Endothelial cell of umbilical vein (primary cell): ENCODE results near the gene SYNE1. TPM values are rescaled to one million over a fixed set of nuclear protein-coding genes. Genes with fewer than 3 reads are reported as not detected.

Experiments
- BruUV-seq: library from RNA; stranded (reverse); fragments of 400-500 nt; replicated peaks from 2 replicates; lab custom pipeline; 2021; lab: Mats Ljungman, UMichigan
- CTCF ChIA-PET: fragments of 300-600, 350-600 bp; sonication (Branson Sonifier 250); formaldehyde crosslinking; loops from one replicate; lab custom pipeline; 2021; ENCODE audit warnings: antibody characterized with exemption, inconsistent platforms; lab: Charles Lee
- POLR2A ChIA-PET: fragments of 300-600, 350-600 bp; sonication (Branson Sonifier 250); formaldehyde crosslinking; loops from one replicate; lab custom pipeline; 2021; ENCODE audit warnings: antibody characterized with exemption, inconsistent platforms; lab: Charles Lee
- DNase-seq: peaks from one replicate; pipeline ENCODE4 v3.0.0-alpha.2; 2011; ENCODE audit warnings: low read depth, low spot score
- FAIRE-seq: peaks from 2 replicates; lab custom pipeline; 2011; peaks lifted over from hg19 to GRCh38; lab: Jason Lieb, UNC
- H2AFZ ChIP-seq: 2 replicates; pipeline ENCODE4 v1.6.0; 2012; ENCODE audit warnings: low read depth, low read length, control low read depth, inconsistent platforms
- H3K27ac ChIP-seq: 2 replicates; pipeline ENCODE4 v1.5.1; 2011; ENCODE audit warnings: low read depth, mild to moderate bottlenecking, control low read depth, low read length, moderate library complexity; ENCODE audit not compliant: insufficient read depth
- H3K27me3 ChIP-seq, 2 experiments: 2 replicates each; pipeline versions ENCODE4 v1.6.0 to v1.6.1; 2011; ENCODE audit warnings: low read length in 2 of 2, mixed read lengths in 1 of 2; ENCODE audit not compliant: control insufficient read depth in 2 of 2, insufficient read depth in 2 of 2
- H3K36me3 ChIP-seq, 2 experiments: 2 replicates in 1 of 2; 3 replicates in 1 of 2; pipeline ENCODE4 v1.5.1; 2011; ENCODE audit warnings: low read length in 2 of 2, mild to moderate bottlenecking in 1 of 2, moderate library complexity in 1 of 2; ENCODE audit not compliant: control insufficient read depth in 2 of 2, insufficient read depth in 2 of 2; ENCODE audit errors: extremely low read depth in 1 of 2
- H3K4me1 ChIP-seq: 3 replicates; pipeline ENCODE4 v1.5.1; 2011; ENCODE audit warnings: mild to moderate bottlenecking, low read length; ENCODE audit not compliant: control insufficient read depth, insufficient read depth; ENCODE audit errors: extremely low read depth
- H3K4me2 ChIP-seq: 2 replicates; pipeline ENCODE4 v1.6.1; 2011; ENCODE audit warnings: low read length, control low read depth, mixed read lengths; ENCODE audit not compliant: insufficient read depth
- H3K4me3 ChIP-seq, 3 experiments: fragments of 200-600 bp in 1 of 3; sonication (generic), shearing (Covaris generic) in 1 of 3; replicated peaks in 1 of 3; 2 replicates each; pipeline ENCODE4 v1.5.1; 2011 to 2016; ENCODE audit warnings: control low read depth in 3 of 3, low read length in 3 of 3, mild to moderate bottlenecking in 2 of 3, inconsistent platforms in 1 of 3, low read depth in 1 of 3, moderate library complexity in 1 of 3; ENCODE audit not compliant: insufficient read depth in 1 of 3
- H3K79me2 ChIP-seq: 2 replicates; pipeline ENCODE4 v1.6.0; 2012; ENCODE audit warnings: low read length, inconsistent platforms; ENCODE audit not compliant: control insufficient read depth, insufficient read depth
- H3K9ac ChIP-seq: replicated peaks from 2 replicates; pipeline ENCODE3; 2011; ENCODE audit warnings: low read length, control low read depth; ENCODE audit not compliant: insufficient read depth; ENCODE audit errors: extremely low read depth
- H3K9me1 ChIP-seq: replicated peaks from 3 replicates; pipeline ENCODE4 v1.6.0; 2011; ENCODE audit warnings: mild to moderate bottlenecking, low read length; ENCODE audit not compliant: control insufficient read depth, insufficient read depth; ENCODE audit errors: extremely low read depth
- H3K9me3 ChIP-seq: replicated peaks from 2 replicates; pipeline ENCODE4 v1.5.1; 2012; ENCODE audit warnings: low read length, inconsistent platforms; ENCODE audit not compliant: control insufficient read depth, insufficient read depth
- H4K20me1 ChIP-seq: replicated peaks from 2 replicates; pipeline ENCODE3; 2011; ENCODE audit warnings: mild to moderate bottlenecking, low read length; ENCODE audit not compliant: control insufficient read depth, insufficient read depth; ENCODE audit errors: extremely low read depth
- EZH2 ChIP-seq: IDR thresholded peaks from 2 replicates; pipeline ENCODE4 v1.6.1; 2012; ENCODE audit warnings: borderline replicate concordance, low read depth, mild to moderate bottlenecking, moderate library complexity, low read length, inconsistent platforms; ENCODE audit not compliant: severe bottlenecking
- FOS ChIP-seq: IDR thresholded peaks from 2 replicates; pipeline ENCODE4 v1.6.1; 2011; ENCODE audit warnings: mild to moderate bottlenecking, low read length, moderate library complexity, borderline replicate concordance; ENCODE audit not compliant: insufficient read depth
- GATA2 ChIP-seq: IDR thresholded peaks from 2 replicates; pipeline ENCODE4 v1.7.0; 2011; ENCODE audit warnings: low read depth, mild to moderate bottlenecking, moderate library complexity, mixed read lengths, low read length; ENCODE audit not compliant: insufficient read length, insufficient read depth
- JUN ChIP-seq: IDR thresholded peaks from 2 replicates; pipeline ENCODE4 v1.6.1; 2011; ENCODE audit warnings: borderline replicate concordance, low read depth; ENCODE audit not compliant: insufficient read length, insufficient read depth
- MYC ChIP-seq: IDR thresholded peaks from one replicate; pipeline ENCODE4 v1.6.1; 2011; ENCODE audit warnings: mild to moderate bottlenecking, low read depth, low read length
- POLR2A ChIP-seq: IDR thresholded peaks from 2 replicates; pipeline ENCODE4 v1.6.1; 2012; ENCODE audit warnings: low read depth, mild to moderate bottlenecking, control low read depth, low read length
- POLR2AphosphoS5 ChIP-seq: IDR thresholded peaks from 2 replicates; pipeline ENCODE4 v1.6.1; 2012; ENCODE audit warnings: low read depth, mild to moderate bottlenecking, control low read depth, low read length, moderate library complexity; ENCODE audit not compliant: insufficient read depth
- dilution Hi-C: fragments of 300-500 bp; cut with MboI; formaldehyde crosslinking; loops from one replicate; pipeline ENCODE4 v1.15.0; 2019; ENCODE audit warnings: low sequenced_read_pairs; ENCODE audit not compliant: extremely low pct_ligation_motif_present
- intact Hi-C: fragments of 100-400 bp; cut with micrococcal nuclease; formaldehyde crosslinking; loops from one replicate; pipeline ENCODE4 v1.10.0; 2022
- polyA plus RNA-seq, 4 experiments: library from polyadenylated mRNA; depleted of rRNA in 3 of 4; stranded (reverse) in 3 of 4; unstranded in 1 of 4; fragments of >200 nt; gene quantifications; 2 replicates each; pipeline versions ENCODE4 v1.2.1 to v1.2.3, GENCODE V29; 2011 to 2012; ENCODE audit warnings: missing spikeins in 1 of 4
- total RNA-seq: library from RNA; stranded (reverse); gene quantifications from 2 replicates; pipeline ENCODE4 v1.2.3, GENCODE V29; 2021
- TF ChIP-seq, protein P1 (sequence below), 2 donors: IDR thresholded peaks; 1 replicate in 1 of 2; 2 replicates in 1 of 2; pipeline ENCODE4 v1.5.1; 2011; ENCODE audit warnings: low read length in 2 of 2, mild to moderate bottlenecking in 2 of 2, moderate library complexity in 2 of 2, control low read depth in 1 of 2, inconsistent platforms in 1 of 2, low read depth in 1 of 2; ENCODE audit not compliant: insufficient read depth in 1 of 2; ENCODE audit errors: extremely low read depth in 1 of 2
- TF ChIP-seq, protein P2 (sequence below): IDR thresholded peaks from 2 replicates; pipeline ENCODE4 v1.6.1; 2011; ENCODE audit not compliant: insufficient read depth, insufficient read length

Gene SYNE1
- total and polyA plus RNA-seq, 2 donors (not counting 3 experiments of a cell fraction or from before 2014, with no cell fraction given): 26.5 to 52.3 TPM

DNA sequence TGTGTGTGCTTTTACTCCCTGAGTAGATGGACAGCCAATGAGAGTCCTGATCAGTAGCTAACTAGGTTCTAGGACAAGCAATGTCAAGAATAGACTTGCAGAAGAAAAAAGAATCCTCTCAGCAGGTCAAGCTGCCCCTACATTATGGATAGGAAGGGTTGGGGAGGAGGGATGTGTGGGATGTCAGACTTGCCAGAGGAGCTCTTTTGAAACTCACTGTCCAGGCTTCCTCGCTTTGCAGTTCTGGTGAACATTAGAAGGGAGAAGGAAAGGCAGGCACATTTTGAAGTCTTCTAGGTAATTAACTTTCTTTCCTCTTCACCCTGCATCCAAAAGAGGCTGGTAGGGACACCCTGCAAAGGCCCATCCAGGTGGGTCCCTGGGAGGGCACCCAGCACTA is 48.7 kb downstream of the SYNE1 start:
- ChIA-PET POLR2A (no interaction called here), CTCF (interaction anchor here (1.2 kb wide), 1 partner anchor 55 kb away, joined by 3 read pairs; no protein-coding TSS in a partner anchor)
- H3K9ac ChIP-seq: no peak overlapping the region
- H3K9me1 ChIP-seq: no peaks in the 10 kb centered on the region
- BruUV-seq: no TSS peak
- H3K4me1 ChIP-seq: no peaks in the 10 kb centered on the region
- dilution Hi-C loops (no loop called here), intact Hi-C loops (no loop called here)
- H3K27ac ChIP-seq: no peak overlapping the region
- no peaks in the 10 kb centered on the region for H3K9me3 ChIP-seq
- FAIRE-seq (no peak), DNase-seq (no peak)
- TF ChIP-seq POLR2AphosphoS5: no peak
- no peak for TF ChIP-seq JUN
- TF ChIP-seq, protein P1, sequence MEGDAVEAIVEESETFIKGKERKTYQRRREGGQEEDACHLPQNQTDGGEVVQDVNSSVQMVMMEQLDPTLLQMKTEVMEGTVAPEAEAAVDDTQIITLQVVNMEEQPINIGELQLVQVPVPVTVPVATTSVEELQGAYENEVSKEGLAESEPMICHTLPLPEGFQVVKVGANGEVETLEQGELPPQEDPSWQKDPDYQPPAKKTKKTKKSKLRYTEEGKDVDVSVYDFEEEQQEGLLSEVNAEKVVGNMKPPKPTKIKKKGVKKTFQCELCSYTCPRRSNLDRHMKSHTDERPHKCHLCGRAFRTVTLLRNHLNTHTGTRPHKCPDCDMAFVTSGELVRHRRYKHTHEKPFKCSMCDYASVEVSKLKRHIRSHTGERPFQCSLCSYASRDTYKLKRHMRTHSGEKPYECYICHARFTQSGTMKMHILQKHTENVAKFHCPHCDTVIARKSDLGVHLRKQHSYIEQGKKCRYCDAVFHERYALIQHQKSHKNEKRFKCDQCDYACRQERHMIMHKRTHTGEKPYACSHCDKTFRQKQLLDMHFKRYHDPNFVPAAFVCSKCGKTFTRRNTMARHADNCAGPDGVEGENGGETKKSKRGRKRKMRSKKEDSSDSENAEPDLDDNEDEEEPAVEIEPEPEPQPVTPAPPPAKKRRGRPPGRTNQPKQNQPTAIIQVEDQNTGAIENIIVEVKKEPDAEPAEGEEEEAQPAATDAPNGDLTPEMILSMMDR (IDR thresholded peaks at IDR 0.05; ENCODE audit: extremely low read depth in 1 of 2, insufficient read depth in 1 of 2, low read depth in 1 of 2, low read length in 2 of 2): no peak
- TF ChIP-seq EZH2: no peak
- TF ChIP-seq MYC: no peak
- no peak for TF ChIP-seq FOS
- TF ChIP-seq POLR2A: no peak
- TF ChIP-seq GATA2: no peak
- TF ChIP-seq, protein P2, sequence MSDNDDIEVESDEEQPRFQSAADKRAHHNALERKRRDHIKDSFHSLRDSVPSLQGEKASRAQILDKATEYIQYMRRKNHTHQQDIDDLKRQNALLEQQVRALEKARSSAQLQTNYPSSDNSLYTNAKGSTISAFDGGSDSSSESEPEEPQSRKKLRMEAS: no peak
- no peak overlapping the region for H3K4me2 ChIP-seq
- H2AFZ ChIP-seq: no peak overlapping the region
- no peak overlapping the region for H3K4me3 ChIP-seq
- no peaks in the 10 kb centered on the region for H4K20me1 ChIP-seq
- no peaks in the 10 kb centered on the region for H3K79me2 ChIP-seq
- H3K27me3 ChIP-seq: peaks cover 0 to 2% of the 10 kb centered on the region in 2 experiments
- no peaks in the 10 kb centered on the region for H3K36me3 ChIP-seq
